ENCODE measurements around the gene TUBA3D. TPM values are rescaled to one million over a fixed set of nuclear protein-coding genes. Genes with fewer than 3 reads are reported as not detected.
"Not testable (repeated sequence)": the region's sequence is repeated elsewhere in the genome, so short reads cannot be mapped to it uniquely, and the experiment has no call there.

TUBA3D gene
- total and polyA plus RNA-seq, 2 of the 13 experiments (the other 11 are each of a cell fraction or from before 2014, with no cell fraction given): not detected

DNA sequence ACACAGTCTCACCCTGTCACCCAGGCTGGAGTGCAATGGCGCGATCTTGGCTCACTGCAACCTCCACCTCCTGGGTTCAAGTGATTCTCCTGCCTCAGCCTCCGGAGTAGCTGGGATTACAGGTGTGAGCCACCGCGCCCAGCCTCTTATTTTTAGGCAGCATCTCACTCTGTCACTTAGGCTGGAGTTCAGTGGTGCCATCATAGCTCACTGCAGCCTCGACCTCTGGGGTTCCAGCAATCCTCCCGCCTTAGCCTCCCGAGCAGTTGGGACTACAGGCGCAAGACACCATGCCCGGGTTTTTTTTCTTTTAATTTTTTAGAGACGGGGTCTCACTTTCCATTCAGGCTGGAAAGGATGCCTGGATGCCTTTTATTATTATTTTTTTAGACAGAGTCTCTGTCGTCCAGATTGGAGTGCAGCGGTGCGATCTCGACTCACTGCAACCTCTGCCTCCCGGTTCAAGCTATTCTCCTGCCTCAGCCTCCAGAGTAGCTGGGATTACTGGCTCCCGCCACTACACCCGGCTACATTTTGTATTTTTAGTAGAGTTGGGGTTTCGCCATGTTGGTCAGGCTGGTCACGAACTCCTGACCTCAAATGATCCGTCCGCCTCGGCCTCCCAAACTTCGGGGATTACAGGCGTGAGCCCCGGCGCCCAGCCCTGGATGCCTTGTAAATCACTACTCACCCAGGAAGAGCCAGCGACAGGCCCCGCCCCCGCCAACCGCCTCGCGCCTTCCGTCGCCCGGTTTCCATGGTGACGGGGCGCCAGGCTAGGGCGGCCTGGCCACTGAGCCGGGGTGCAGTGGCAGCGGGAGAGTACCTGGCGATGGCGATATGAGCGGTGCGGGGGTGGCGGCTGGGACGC lies 51.4 kb downstream of the TUBA3D start, which contains the start of gene CCDC74A (continued):
- TF ChIP-seq, protein P1, sequence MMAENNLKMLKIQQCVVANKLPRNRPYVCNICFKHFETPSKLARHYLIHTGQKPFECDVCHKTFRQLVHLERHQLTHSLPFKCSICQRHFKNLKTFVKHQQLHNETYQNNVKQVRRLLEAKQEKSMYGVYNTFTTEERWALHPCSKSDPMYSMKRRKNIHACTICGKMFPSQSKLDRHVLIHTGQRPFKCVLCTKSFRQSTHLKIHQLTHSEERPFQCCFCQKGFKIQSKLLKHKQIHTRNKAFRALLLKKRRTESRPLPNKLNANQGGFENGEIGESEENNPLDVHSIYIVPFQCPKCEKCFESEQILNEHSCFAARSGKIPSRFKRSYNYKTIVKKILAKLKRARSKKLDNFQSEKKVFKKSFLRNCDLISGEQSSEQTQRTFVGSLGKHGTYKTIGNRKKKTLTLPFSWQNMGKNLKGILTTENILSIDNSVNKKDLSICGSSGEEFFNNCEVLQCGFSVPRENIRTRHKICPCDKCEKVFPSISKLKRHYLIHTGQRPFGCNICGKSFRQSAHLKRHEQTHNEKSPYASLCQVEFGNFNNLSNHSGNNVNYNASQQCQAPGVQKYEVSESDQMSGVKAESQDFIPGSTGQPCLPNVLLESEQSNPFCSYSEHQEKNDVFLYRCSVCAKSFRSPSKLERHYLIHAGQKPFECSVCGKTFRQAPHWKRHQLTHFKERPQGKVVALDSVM (CRISPR knock-in tag; IDR thresholded peaks at IDR 0.05): 0 out of 2 replicates have a peak, but pooled peaks have one; percentile 25
- TF ChIP-seq GABPB1 (CRISPR knock-in tag; IDR thresholded peaks at IDR 0.05): peak; percentile 64; the same call in 1 of the 2 replicates
- peak; percentile 38; the same call in 1 of the 2 replicates for TF ChIP-seq TBX2 (CRISPR knock-in tag; IDR thresholded peaks at IDR 0.05; ENCODE audit: borderline replicate concordance)
- TF ChIP-seq, protein P2, sequence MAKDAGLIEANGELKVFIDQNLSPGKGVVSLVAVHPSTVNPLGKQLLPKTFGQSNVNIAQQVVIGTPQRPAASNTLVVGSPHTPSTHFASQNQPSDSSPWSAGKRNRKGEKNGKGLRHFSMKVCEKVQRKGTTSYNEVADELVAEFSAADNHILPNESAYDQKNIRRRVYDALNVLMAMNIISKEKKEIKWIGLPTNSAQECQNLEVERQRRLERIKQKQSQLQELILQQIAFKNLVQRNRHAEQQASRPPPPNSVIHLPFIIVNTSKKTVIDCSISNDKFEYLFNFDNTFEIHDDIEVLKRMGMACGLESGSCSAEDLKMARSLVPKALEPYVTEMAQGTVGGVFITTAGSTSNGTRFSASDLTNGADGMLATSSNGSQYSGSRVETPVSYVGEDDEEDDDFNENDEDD (CRISPR knock-in tag; IDR thresholded peaks at IDR 0.05; ENCODE audit: borderline replicate concordance): peak; percentile 40; the same call in 1 of the 2 replicates
- peak; percentile 44; the same call in 1 of the 2 replicates for TF ChIP-seq GFI1 (CRISPR knock-in tag; IDR thresholded peaks at IDR 0.05; ENCODE audit: borderline replicate concordance)
- 0 out of 2 replicates have a peak, but pooled peaks have one; percentile 30 for TF ChIP-seq ETV5 (CRISPR knock-in tag; IDR thresholded peaks at IDR 0.05; ENCODE audit: borderline replicate concordance)
- TF ChIP-seq MYC (CRISPR knock-in tag; IDR thresholded peaks at IDR 0.05; ENCODE audit: borderline replicate concordance): 0 out of 2 replicates have a peak, but pooled peaks have one; percentile 15
- peak; percentile 70 for TF ChIP-seq RFX3 (CRISPR knock-in tag; IDR thresholded peaks at IDR 0.05)
- TF ChIP-seq RFX1 (IDR thresholded peaks at IDR 0.05): peak; percentile 48; the same call in 1 of the 2 replicates
- 0 out of 2 replicates have a peak, but pooled peaks have one; percentile 11 for TF ChIP-seq SALL1 (CRISPR knock-in tag; IDR thresholded peaks at IDR 0.05)

DNA sequence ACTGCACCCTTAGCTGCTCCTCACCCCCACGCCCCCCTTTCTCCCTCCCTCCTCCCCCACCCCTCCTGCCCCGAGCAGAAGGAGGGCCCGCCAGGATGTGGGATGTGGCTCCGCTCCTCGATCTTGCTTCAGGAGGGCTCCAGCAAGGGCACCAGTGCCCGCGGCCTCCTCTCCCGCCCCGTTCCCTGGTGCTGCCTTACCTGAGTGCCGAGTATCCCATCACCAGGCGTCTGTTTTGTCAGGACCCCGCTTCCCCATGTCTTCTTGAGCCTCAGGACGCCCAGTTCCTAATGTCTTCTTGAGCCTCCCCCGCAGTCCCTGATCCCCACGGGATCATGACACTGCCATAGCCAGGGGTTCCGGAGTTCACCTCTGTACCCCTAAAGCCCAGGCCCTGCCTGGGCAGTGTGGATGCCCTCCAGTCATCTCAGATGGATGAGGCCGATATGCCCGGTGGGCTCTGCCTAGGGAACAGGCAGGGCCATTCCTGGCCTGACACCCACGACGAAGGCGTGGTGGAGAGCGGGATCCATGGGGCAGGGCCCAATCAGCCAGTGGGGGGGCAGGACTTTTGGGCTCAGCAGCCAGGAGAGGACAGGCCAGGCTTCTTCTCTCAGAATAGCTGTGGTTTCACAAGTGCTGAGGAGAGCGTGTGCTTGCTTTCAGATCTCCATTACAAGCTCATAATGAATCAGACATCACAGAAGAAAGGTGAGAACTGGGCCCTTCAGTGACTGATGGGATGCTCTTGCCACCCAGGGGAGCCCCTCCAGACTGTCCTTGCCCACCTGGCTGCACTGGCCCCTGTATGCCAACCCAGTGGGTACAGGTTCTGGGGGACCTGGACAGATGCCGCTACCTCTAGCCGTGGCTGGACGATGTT lies 53.3 kb downstream of the TUBA3D start:
- CTCF ChIA-PET (ENCODE audit: low intra/inter-chr PET ratio, low total read pairs); H3K9me3 ChIP-seq (ENCODE audit: low read length); in situ Hi-C loops (cut with HindIII; ENCODE audit: extremely low pct_ligation_motif_present, low pct_unique_long_range_greater_than_20kb); H3K27ac ChIP-seq (ENCODE audit: extremely low read length, insufficient read depth, low read length); H4K20me1 ChIP-seq (ENCODE audit: insufficient read depth, low read length); DNase-seq (ENCODE audit: low spot score); H3K4me2 ChIP-seq (ENCODE audit: low read depth, low read length); ATAC-seq; BruUV-seq (replicated peaks); H3K36me3 ChIP-seq (replicated peaks in 1 of 2; ENCODE audit: control insufficient read depth in 1 of 2, insufficient read depth in 2 of 2, low read length in 2 of 2); POLR2A ChIA-PET; H2AFZ ChIP-seq (ENCODE audit: low read length); FAIRE-seq; H3K4me3 ChIP-seq (replicated peaks in 1 of 3; ENCODE audit: insufficient read depth in 1 of 3, low read depth in 2 of 3, low read length in 3 of 3); H3K9ac ChIP-seq (ENCODE audit: insufficient read depth, low read depth, low read length); H3K79me2 ChIP-seq (ENCODE audit: insufficient read depth, low read length): not testable (repeated sequence)
- peaks cover 0 to 12% of the 10 kb centered on the region in 2 experiments; a peak in 3 of 5 replicates for H3K27me3 ChIP-seq (ENCODE audit: control insufficient read depth in 1 of 2, insufficient read depth in 2 of 2, low read length in 2 of 2)
- H3K4me1 ChIP-seq (ENCODE audit: insufficient read depth, low read length): peaks cover 14% of the 10 kb centered on the region; the same call in 1 of the 2 replicates
- intact Hi-C loops (cut with micrococcal nuclease; ENCODE audit: unreplicated experiment): loop anchor here (5.0 kb wide), 1 partner anchor 37 kb away; the partner anchor contains the start of gene MZT2A
- WGBS (ENCODE audit: low lambda C conversion rate): 68% methylated on average over 24 of the region's 26 CpGs

All from HepG2 (cell line).